HG03432 (cell line): ENCODE data around the gene PLEKHB2.
"Not testable (repeated sequence)": the region's sequence is repeated elsewhere in the genome, so short reads cannot be mapped to it uniquely, and the experiment has no call there.

ENCODE experiments used
- ATAC-seq: cut with Tn5 transposase; IDR thresholded peaks from one replicate; pipeline ENCODE4 v1.9.1; 2021; ENCODE audit warnings: mild to moderate bottlenecking, moderate library complexity; ENCODE audit not compliant: unreplicated experiment

The PLEKHB2 gene

DNA sequence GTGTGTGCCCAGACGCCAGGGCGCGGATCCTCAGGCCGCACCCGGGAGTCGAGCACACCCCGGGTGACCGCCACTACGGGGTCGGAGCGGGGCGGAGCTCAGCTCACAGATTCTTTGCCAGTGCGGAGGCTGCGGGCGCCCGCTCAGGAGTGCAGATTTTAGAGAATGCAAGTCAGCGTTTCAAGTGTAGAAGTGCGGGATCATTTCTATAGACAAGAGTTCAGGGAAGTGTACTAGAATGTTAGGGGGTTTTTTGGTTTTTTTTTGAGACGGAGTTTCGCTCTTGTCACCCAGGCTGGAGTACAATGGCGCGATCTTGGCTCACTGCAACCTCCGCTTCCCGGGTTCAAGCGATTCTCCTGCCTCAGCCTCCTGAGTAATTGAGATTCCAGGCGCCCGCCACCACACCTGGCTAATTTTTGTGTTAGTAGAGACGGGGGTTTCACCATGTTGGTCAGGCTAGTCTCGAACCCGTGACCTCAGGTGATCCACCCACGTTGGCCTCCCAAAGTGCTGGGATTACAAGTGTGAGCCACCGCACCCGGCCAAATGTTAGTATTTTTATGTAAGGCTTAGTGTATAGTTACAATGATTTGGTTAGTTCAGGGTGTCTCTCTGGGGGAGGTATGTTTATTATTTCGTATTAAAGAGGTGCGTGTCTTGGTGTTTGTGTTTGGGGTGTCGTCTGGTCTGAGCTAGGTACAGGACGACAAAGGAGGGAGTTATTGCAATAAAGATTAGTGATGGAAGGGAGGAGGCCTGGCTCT is 11.3 kb upstream of the PLEKHB2 start:
- peak; percentile 72 for ATAC-seq

DNA sequence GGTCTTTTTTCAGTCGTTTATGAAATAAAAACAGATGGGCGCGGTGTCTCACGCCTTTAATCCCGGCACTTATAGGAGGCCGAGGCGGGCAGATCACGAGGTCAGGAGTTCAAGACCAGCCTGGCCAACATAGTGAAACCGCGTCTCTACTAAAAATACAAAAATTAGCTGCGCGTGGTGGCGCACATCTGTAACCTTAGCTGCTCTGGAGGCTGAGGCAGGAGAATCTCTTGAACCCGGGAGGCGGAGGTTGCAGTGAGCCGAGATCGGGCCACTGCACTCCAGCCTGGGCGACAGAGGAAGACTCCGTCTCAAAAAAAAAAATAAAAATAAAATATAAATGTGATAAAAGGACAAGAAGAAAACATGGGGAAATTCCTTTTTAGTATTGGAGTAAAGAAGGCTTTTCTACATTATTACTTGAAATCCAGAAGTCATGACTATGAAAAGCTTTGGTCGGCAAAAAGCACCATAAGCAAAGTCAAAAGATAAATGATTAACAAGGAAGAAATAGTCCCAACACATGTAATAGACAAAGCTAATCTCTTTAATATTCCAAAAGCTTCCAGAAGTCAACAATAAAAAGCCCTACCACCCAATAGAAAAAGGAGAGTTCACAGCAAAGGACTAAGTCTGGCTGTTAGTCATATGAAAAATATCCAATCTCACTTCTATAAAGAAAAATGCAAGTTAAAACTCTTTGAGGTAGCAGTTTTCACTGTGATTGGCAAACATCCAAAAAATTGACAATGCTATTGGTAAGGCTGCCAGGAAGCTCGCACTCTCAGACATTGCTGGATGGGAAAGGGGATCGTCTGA is 10.5 kb upstream of the PLEKHB2 start:
- no peak for ATAC-seq

DNA sequence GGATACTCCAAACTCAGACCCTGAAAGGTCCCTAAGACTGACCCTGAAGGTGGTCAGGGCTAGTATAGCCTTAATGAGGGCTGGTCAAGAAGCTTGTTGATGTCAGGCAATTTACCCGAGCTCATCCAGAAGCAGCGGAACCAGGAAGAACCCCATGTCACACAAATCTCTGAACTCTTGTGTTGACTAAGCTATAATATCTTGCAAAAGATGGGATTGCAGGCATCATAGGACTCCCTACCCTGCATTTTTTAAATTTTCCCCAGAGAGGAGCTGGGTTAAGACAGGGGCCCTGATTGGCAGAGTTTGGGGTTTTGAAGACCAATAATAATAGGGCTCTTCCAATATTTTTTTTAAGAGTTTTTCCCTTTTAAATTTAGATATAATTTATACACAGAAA is 2.0 kb upstream of the PLEKHB2 start:
- no peak for ATAC-seq

DNA sequence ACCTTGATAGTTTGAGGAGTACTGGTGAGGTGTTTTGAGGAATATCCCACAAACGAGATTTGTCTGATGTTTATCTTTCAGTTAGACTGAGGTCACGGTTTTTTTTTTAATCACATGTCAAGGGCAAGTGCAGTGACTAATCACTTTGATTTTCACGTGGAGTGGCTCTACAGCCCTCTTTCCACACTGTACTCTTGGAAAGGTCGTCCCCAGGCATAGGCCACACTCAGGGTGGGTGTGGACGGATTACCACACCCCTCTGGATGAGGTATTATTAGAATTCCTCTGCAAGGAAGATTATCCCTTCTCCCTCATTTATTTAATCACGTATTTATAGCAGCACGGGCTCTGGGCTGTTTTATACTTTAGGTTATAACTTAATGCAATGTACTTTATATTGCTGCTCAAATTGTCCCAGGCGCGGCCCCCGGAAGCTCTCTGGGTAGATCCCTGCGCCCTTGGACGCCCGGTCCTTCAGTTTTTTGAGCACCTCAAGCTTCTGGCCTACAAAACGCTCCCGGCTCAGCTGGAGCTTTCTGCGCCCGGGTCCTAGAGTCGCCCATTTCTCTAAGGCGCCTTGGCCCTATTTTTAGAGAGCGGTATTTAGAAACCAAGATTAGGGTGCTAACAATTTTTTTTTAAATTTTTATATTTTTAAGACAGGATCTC is 515 bp upstream of the PLEKHB2 start:
- ATAC-seq, result peak; percentile 71

DNA sequence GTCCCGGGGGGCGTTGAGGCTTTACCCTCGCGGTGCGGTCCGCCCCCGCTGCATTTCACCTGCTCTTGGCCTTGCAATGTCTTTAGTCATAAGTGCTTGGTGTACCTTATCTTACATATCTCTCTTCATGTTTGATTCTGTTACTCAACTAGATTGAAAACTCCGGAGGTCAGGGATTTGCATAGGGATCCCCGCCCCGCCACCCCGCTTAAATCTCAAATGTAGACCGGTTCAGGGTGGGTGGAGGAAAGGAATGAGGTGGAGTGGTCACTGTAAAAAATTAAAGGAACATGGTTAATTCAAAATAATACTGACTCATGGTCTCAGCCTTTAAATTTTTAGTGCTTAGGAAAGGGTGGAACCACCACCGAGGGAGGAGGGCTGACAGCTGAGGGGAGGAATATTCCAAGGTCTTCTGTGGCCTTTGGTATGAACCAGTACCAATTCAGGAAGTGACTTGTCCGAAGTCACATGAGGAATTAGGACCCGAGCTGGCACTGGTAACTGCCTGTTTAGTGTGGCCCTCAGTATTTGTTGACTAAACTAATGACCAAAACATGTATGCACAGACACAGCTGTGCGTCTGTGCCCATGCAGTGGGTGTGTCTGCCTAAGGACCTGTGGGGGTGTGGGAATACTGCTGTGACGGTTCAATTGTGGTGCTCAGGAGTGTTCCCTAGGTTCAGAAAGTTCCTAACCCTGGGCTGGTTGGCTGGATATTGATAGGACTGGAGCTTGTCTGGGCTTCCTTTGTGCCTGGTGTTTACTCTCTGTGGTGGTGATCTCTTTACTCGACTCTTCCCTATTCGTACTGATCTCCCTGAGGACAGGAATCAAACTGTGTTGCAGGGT is 1.0 kb downstream of the PLEKHB2 start:
- ATAC-seq, result peak; percentile 37

DNA sequence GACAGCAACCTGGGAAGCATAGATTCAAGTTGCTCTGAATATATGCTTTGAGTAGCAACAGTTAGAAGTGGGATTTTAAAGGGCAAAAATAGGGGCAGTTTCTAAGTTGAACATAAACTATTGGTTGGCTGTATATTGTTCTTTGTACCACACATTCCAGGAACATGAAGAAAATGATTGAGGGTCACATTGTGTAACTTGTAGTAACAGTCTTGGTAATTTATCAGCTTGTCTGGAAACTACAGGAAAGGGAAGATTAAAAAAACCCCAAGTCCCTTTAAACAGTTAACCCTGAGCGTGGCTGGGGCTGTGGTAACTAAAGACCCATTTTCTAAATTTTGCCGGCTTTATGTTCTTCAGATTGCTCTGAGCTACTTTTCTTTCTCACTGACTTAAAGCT is 7.4 kb downstream of the PLEKHB2 start:
- no peak for ATAC-seq

DNA sequence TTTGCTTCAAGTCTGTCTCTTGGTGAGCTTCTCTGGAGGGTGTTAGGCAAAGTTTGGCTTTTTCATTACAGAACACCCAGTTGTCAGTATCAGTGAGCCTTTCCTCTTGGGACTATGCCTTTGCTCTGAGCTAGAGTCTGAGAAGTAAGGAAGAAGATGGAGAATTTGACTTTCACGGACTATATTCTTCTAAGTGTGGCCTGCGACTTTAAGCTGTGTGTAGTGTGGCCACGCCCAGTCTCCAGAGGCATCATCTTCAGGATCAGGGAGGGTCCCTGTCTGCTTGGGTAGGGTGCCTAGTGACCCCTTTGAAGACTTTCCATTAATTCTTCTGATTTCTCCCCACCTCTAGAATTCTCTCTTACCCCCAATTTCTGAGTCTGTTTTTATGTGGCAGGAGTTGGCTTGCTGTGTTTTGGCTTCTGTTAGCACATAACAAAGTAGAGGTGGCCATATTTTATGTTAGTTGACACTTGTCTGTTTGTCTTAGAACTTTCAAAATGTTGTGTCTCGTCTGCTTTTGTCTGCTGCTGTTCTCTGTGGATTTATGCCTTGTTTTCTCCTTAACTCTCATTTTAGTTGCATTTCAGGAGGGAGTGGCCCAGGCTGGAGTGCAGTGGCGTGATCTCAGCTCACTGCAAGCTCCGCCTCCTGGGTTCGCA is 8.6 kb downstream of the PLEKHB2 start:
- ATAC-seq, result no peak

DNA sequence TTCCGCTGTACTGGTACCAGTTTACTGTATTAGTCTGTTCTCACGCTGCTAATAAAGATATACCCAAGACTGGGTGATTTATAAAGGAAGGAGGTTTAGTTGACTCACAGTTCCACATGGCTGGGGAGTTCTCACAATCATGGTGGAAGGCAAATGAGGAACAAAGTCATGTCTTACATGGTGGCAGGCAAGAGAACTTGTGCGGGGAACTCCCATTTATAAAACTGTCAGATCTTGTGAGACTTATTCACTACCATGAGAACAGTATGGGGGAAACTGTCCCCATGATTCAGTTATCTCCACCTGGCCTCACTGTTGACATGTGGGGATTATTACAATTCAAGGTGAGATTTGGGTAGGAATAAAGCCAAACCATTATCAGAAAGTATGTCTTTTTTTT is 9.8 kb downstream of the PLEKHB2 start:
- ATAC-seq, result not testable (repeated sequence)

DNA sequence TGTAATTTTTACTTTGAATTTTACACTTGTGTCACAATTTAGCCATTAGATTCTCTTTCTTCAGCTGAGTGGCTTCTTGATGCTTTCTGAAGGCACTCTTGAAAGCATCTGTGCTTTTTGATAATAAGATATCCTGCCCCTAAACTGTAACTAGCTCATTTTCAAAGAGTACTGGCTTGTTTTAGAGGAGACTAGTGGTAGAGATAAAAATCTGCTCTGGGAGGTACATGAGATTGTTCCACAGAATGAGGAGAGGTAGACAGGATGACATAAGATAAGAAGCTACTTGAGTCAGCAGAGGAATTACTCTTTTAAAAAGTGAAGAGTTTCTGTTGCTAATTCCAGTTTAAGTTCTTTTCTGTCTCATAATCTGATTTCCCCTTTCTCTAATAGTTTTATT is 10.6 kb downstream of the PLEKHB2 start:
- no peak for ATAC-seq

DNA sequence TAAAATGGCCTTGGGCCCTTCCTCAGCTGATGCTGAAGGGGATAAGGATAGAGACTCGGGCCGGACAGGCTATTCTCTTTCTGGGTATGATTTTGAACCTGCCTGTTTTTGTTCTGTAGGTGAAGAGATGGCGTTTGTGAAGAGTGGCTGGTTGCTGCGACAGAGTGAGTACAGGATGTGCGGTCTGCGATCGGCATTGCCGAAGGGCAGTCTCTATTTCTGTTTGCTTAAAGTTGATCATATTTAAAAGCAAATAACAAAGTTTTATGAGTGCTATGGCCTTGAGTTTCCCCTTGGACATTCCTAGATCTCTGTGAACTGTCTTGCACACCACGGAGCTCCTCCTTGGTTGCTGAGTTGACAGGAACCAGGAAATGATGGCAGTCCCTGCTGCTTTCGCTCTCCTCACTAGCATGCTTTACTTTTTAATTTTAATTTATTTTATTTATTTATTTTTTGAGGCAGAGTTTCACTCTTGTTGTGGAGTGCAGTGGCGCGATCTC is 15.7 kb downstream of the PLEKHB2 start:
- no peak for ATAC-seq

DNA sequence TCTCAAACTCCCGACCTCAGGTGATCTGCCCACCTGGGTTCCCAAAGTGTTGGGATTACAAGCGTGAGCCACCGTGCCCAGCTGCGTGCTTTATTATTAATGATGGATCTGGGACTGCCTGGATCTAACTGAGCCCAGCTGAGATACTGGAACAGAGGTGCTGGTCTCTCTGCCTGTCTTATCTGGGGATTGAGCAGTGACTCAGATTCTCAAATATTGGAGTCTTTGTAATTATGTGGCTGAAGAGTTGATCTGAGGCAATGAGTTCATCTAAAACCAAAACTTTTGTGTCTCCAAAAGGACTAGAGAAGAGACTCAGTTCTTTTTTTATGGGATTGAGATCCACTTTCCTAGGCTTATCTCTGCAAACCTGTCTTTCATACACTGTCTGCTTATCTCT is 16.3 kb downstream of the PLEKHB2 start:
- no peak for ATAC-seq

DNA sequence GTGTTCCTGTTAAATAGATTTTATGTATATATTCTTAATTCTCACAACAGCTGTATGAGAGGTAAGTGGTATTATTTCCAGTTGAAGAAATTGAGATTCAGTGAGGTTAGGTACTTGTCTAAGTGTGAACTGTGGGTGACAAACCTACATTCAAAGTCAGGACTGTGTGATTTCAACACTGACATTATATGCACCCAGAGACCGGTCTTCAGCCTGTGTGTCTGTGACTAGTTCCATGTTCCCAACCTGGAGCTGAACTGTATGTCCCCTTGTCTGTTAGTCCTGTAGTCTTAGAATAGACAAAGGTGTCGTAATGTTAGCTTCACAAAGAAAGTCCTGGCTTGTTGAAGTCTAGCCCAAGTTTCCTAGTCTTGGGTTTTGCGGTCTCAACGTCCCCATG is 17.4 kb downstream of the PLEKHB2 start:
- ATAC-seq, result no peak

DNA sequence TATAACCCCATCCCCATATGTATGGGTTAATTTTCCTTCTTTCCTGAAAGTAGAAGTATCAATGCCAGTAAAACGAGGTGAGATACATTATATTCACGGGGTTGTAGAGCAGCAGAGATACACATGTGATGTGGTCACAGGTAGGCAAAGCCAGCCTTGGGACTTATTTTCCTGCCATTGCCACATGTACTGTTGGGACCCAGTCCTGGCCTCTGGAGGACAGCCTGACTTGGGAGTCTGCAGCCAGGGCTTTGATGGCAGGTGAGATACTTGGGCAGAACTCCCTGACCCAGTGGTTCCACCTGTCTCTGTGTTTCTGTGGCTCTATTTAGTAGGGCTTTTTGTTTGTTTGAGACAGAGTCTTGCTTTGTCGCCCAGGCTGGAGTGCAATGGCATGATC is 18.1 kb downstream of the PLEKHB2 start:
- ATAC-seq, result no peak

DNA sequence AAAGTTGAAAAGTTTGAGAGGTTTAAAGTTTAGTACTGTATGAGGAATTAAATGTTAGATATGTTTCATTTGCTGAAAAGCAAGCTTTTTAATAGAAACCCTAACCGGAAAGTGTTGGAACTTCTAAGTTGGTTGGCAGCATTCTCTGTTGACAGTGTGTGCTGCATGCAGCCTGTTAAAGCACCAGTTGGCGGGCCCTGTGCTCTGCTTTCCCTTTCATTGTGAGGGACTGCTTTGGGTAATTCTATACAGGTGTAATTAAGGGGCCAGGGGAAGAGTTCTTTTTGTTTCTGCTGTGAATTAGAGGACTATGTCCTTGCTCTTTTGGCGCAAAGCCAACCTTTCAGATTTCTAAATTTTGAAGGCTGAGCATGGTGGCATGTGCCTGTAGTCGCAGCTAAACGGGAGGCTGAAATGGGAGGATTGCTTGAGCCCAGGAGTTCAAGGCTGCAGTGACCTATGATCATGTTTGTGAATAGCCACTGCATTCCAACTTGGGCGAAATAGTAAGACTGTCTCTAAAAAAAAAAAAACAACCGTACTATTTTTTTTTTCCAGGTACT is 20.1 kb downstream of the PLEKHB2 start:
- no peak for ATAC-seq

DNA sequence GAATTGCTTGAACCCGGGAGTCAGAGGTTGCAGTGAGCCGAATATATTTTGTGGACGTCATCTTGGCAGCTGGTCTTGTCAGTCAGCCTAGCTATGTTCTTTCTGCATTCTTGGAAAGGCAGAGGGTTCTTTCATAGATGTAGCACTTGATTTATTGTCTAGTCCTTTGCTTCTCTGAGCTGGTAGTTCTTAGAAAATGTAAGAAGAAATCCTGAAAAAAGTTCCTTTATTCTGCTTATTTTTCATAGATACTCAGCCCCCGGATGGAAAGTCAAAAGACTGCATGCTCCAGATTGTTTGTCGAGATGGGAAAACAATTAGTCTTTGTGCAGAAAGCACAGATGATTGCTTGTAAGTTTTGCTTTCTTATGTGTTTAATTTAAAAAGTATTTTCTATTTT is 21.3 kb downstream of the PLEKHB2 start:
- no peak for ATAC-seq

DNA sequence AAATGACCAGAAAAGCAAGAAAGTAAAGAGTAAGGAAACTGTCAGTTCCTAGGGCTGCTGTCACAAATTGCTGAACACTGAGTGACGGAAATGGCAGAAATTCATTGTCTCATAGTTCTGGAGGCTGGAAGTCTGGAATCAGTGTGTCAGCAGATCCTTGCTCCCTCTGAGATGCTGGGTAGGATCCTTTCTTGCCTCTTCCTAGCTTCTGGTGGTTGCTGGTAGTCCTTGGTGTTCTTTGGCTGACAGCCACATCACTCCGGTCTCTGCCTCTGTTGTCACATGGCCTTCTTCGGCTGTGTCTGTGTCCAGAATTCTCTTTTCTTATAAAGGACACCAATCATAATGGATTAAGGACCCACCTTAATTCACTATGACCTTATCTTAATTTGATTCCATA is 21.9 kb downstream of the PLEKHB2 start:
- no peak for ATAC-seq

DNA sequence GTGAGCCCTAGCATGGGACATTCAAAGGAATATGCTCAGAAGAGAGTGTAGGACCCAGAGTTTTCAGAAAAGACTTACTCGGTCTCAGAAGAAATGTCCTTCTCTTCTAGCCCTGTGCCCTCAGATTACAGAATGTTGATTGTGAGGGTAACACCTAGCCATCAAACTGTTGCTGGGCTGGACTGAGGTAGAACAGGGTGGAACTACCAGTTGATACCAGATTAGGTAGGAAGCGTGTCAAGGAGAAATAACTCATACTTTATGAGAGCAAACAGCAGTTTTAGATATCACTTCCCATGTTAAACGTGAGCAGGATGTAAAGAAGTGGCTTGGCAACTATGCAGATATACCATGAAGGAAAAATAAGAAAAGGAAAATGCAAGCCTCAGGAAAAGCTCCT is 22.8 kb downstream of the PLEKHB2 start:
- ATAC-seq, result no peak

DNA sequence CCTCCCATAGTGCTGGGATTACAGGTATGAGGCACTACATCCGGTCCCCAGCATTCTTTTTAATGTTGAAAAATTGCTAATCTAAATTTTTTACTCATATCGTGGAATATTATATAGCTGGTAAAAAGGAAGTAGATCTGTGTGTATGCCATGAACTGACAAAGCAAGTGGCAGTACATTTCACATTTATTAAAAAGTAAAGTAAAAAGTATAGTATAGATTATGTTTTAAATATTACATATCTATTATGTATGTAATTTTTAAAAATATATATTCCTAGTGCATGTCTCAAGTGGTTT is 25.1 kb downstream of the PLEKHB2 start:
- ATAC-seq, result no peak

DNA sequence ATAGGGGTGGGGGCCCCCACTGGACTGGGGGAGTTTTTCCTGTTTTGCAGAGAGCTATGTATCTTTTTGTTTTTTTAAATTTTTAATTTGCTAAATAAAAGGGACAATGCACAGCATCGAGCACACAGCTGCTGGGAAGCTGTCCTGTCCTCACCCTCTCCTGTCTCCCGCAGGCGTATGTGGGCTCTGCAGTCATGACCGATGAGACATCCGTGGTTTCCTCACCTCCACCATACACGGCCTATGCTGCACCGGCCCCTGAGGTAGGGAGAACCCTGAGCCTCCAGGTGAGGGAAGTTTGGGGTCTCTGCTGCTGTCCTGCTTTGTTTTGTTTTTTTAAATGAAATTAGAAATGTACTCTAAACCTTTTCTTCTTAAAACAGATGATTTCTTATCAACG is 27.6 kb downstream of the PLEKHB2 start:
- ATAC-seq, result no peak

DNA sequence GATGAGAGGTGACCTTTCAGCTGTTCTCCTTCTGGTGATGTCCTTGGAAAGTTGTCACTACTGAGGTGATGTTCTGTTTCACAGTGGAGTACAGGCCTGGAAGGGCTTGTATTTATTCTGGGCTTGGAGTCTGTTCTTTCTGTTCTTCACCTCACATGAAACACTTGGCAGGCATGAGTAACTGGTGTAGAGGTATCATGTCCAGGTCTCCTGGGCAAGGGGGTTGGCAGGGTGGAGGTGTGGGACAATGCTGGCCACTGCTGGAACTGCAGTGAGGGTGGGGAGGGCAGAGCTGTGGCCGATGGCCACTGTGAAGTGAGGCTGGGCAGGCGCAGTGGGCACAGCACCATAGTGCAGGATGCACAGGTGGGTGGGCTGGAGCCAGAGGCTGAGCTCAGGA is 35.4 kb downstream of the PLEKHB2 start:
- no peak for ATAC-seq
